Measurements from ENCODE around the gene GTF3C4. TPM values are rescaled to one million over a fixed set of nuclear protein-coding genes. Genes with fewer than 3 reads are reported as not detected.
A peak's percentile ranks its signal among the peaks of the same experiment; 100 is the strongest.

The GTF3C4 gene
- total RNA-seq, 2 experiments from 2014 or later, result 11.4 to 11.7 TPM

- ATAC-seq (ENCODE audit: low read depth) (no peak), DNase-seq (no peak)
- Mint-ChIP-seq H3K27ac (no peak overlapping the region), H3K4me1 (no peaks in the 10 kb centered on the region), H3K36me3 (peaks cover 6% of the 10 kb centered on the region), H3K9me3 (no peaks in the 10 kb centered on the region), H3K4me3 (no peak overlapping the region), H3K27me3 (no peaks in the 10 kb centered on the region)
- POLR2A ChIA-PET, result no interaction called here
These were observed 7.9 kb upstream of the GTF3C4 start for GRCh38 chr9:132662152-132662945.

DNA sequence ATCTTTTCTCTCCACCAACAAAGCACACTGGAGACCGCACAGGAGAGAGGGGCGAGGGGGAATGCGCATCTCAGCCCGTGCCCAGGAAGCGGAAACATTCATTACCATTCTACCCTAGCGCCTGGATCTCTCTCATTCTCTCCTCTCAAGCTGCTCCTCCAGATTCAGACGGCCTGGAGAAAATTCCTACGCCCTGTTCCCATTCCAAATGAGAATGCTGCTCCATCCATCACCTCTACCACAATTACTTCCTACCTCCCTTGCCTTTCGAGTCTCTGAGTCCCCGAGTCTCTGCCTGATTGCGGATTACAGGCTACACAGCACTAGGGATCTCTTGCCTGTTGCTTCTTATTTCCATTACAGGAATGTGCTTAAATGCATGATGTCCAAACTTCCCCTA lies 7.1 kb upstream of the GTF3C4 start:
- H3K4me1 Mint-ChIP-seq, result peaks cover 2% of the 10 kb centered on the region
- no peak for ATAC-seq (ENCODE audit: low read depth)

GRCh38 chr9:132663851-132664250 lies 6.4 kb upstream of the GTF3C4 start:
- Mint-ChIP-seq H3K27ac (no peak overlapping the region), H3K4me1 (peaks cover 4% of the 10 kb centered on the region), H3K27me3 (no peaks in the 10 kb centered on the region), H3K9me3 (no peaks in the 10 kb centered on the region), H3K36me3 (peaks cover 8% of the 10 kb centered on the region), H3K4me3 (no peak overlapping the region)
- DNase-seq (no peak), ATAC-seq (ENCODE audit: low read depth) (no peak)
- POLR2A ChIA-PET, result no interaction called here

More for the DNA sequence above, 7.1 kb upstream of the GTF3C4 start:
- H3K27ac Mint-ChIP-seq, result no peak overlapping the region
- POLR2A ChIA-PET, result no interaction called here
- H3K36me3 Mint-ChIP-seq, result peaks cover 8% of the 10 kb centered on the region
- H3K4me3 Mint-ChIP-seq, result no peak overlapping the region
- H3K27me3 Mint-ChIP-seq, result no peaks in the 10 kb centered on the region
- H3K9me3 Mint-ChIP-seq, result no peaks in the 10 kb centered on the region
- no peak for DNase-seq

DNA sequence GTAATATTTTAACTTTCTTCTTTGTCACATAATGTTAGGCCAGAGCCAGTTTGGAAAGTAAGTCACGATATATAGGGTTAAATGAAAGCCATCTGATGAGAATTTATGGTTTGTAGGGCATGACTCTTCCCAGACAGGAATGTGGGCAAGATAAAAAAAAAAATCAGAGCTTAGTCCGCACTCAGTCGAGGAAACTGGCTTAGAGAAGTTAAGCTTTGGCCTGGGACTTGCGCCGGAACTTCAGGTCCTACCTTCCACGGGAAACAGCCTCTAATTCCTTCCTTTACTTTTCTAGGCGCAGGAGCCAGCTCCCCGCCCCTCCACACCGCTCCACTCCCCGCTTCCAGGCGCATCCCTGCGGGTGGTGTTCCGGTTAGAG lies 956 bp upstream of the GTF3C4 start:
- ATAC-seq (ENCODE audit: low read depth), result no peak
- no peaks in the 10 kb centered on the region for H3K27me3 Mint-ChIP-seq

DNA sequence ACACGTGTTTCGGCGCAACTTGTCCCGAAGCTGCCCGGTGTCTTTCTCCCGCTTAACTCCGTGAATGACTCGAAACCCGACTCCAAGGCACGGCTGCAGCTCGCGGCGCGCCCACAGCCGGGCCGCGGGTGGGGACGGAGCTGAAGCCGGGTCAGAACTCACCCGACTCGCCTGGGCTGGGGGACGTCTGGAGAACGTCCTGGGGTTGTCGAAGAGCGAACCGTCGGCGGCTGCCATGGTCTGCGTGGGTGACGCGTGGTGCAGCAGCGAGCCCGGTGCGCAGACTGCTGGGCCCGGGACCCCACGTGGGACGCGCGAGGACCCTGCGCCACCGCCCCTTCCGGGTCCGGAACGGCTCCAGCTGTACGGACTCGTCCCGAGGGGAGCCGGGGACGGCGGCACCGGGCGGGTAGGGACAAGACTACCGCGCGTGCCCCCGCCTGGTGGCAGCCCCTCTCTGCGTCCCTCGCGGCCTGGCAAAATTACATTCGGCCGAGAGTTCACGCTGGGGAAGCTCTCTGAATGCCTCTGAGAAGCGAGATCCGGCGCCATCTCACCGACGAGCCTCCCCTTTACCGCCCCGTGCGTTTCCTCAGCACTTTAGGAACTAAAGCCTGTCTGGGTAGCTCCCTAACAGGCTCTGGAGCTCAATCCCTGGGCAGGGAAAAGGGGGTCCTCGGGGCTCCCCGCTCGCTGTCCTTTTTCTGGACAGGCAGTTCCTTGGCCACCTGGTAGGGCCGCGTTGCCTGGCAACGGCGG lies 387 bp upstream of the GTF3C4 start, which contains the start of gene DDX31:
DDX31 (minus strand) TSS at position 286 of the 759 bp plus-strand sequence; CDS start at position 237, 49 bp downstream.
- Mint-ChIP-seq H3K27me3 (no peaks in the 10 kb centered on the region), H3K4me1 (peaks cover 29% of the 10 kb centered on the region), H3K27ac (peak within 1 kb of the TSS; percentile 88), H3K4me3 (peak within 1 kb of the TSS; percentile 92), H3K9me3 (no peaks in the 10 kb centered on the region), H3K36me3 (peaks cover 8% of the 10 kb centered on the region)
- ATAC-seq (ENCODE audit: low read depth) (peak; percentile 90), DNase-seq (peak; percentile 89)
- POLR2A ChIA-PET, result interaction anchor here (0.7 to 3.4 kb wide), 7 partner anchors 10 to 590 kb away, joined by 3 to 35 read pairs (median 3); partner anchors contain the start of gene MED27

More for the DNA sequence above, 956 bp upstream of the GTF3C4 start:
- POLR2A ChIA-PET, result interaction anchor here (0.6 to 3.4 kb wide), 5 partner anchors 11 to 590 kb away, joined by 3 to 35 read pairs (median 3); partner anchors contain the start of gene MED27
- Mint-ChIP-seq H3K27ac (peak overlapping the region; percentile 84), H3K4me1 (peaks cover 28% of the 10 kb centered on the region), H3K36me3 (peaks cover 8% of the 10 kb centered on the region), H3K4me3 (peak overlapping the region; percentile 92), H3K9me3 (no peaks in the 10 kb centered on the region)
- no peak for DNase-seq

DNA sequence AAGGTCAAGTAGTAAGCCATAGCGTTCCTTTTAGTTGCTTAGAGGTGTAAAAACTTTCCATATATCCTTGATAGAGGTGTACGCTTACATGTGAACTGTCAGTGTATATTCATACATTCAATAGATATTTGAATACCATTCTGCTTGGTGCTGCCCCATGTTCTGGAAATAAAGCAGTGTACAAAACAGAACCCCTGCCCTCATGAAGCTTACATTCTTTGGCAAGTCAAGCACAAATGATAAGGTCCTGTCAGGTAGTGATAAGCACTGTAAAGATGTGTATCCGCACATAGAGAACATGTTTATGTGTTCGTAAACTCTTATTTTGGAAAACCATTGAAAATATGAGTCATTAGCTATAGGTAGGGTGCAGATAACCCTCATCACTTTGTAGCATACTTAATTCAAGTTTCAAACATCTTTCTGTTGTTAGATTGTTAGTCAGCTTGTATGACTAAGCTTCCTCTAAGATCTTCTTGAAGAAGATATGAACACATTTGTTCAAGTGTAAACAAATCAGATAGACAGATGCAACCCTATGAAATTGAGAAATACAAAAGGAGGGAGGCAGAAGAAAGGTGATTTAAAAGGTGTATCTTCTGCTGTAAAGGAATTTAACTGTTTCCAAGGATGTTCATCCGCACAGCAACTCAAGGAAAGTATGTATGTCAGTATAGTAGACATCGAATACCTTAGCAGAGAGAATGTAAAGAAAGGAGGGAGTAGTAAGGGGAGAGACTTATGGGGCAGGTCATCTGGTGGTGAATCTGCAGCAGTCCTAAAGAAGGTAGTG lies 1.6 kb downstream of the GTF3C4 start:
- Mint-ChIP-seq H3K4me3 (peak overlapping the region; percentile 92), H3K27me3 (no peaks in the 10 kb centered on the region), H3K4me1 (peaks cover 33% of the 10 kb centered on the region), H3K9me3 (no peaks in the 10 kb centered on the region), H3K36me3 (peaks cover 8% of the 10 kb centered on the region), H3K27ac (peak overlapping the region; percentile 88)
- POLR2A ChIA-PET, result interaction anchor here (1.1 to 3.4 kb wide), 2 partner anchors 8 to 98 kb away, joined by 3 to 35 read pairs; no protein-coding TSS in a partner anchor
- DNase-seq (no peak), ATAC-seq (ENCODE audit: low read depth) (no peak)

- no peak for DNase-seq
- Mint-ChIP-seq H3K4me1 (peaks cover 33% of the 10 kb centered on the region), H3K36me3 (peaks cover 9% of the 10 kb centered on the region), H3K27me3 (no peaks in the 10 kb centered on the region), H3K9me3 (no peaks in the 10 kb centered on the region), H3K4me3 (peak overlapping the region; percentile 92), H3K27ac (no peak overlapping the region)
- no peak for ATAC-seq (ENCODE audit: low read depth)
- POLR2A ChIA-PET, result interaction anchor here (1.1 kb wide), 1 partner anchor 8 kb away, joined by 3 read pairs; no protein-coding TSS in a partner anchor
These were observed 2.1 kb downstream of the GTF3C4 start for GRCh38 chr9:132672413-132672690.

GRCh38 chr9:132673355-132673754 lies 3.1 kb downstream of the GTF3C4 start:
- Mint-ChIP-seq H3K9me3 (no peaks in the 10 kb centered on the region), H3K4me3 (no peak overlapping the region), H3K36me3 (peaks cover 13% of the 10 kb centered on the region), H3K27me3 (no peaks in the 10 kb centered on the region), H3K4me1 (peaks cover 31% of the 10 kb centered on the region), H3K27ac (no peak overlapping the region)
- POLR2A ChIA-PET, result no interaction called here
- no peak for ATAC-seq (ENCODE audit: low read depth)
- no peak for DNase-seq

GRCh38 chr9:132674485-132674884 lies 4.2 kb downstream of the GTF3C4 start:
- POLR2A ChIA-PET, result no interaction called here
- H3K4me3 Mint-ChIP-seq, result no peak overlapping the region
- no peak overlapping the region for H3K27ac Mint-ChIP-seq
- H3K9me3 Mint-ChIP-seq, result no peaks in the 10 kb centered on the region
- H3K4me1 Mint-ChIP-seq, result peaks cover 31% of the 10 kb centered on the region
- H3K27me3 Mint-ChIP-seq, result no peaks in the 10 kb centered on the region
- no peak for ATAC-seq (ENCODE audit: low read depth)
- DNase-seq, result no peak
- peaks cover 23% of the 10 kb centered on the region for H3K36me3 Mint-ChIP-seq

DNA sequence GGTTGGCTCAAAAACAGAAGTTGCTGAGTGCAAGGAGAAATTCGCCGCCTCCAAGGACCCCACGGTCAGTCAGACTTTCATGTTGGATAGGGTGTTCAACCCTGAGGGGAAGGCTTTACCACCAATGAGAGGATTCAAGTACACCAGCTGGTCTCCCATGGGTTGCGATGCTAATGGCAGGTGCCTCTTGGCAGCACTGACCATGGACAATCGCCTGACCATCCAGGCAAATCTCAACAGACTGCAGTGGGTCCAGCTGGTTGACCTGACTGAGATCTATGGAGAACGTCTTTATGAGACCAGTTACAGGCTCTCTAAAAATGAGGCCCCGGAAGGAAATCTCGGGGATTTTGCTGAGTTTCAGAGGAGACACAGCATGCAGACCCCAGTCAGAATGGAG lies 7.7 kb downstream of the GTF3C4 start:
- POLR2A ChIA-PET, result no interaction called here
- peaks cover 25% of the 10 kb centered on the region for H3K4me1 Mint-ChIP-seq
- H3K36me3 Mint-ChIP-seq, result peaks cover 27% of the 10 kb centered on the region
- DNase-seq (no peak), ATAC-seq (ENCODE audit: low read depth) (no peak)
- no peaks in the 10 kb centered on the region for H3K27me3 Mint-ChIP-seq
- no peaks in the 10 kb centered on the region for H3K9me3 Mint-ChIP-seq
- H3K4me3 Mint-ChIP-seq, result no peak overlapping the region
- H3K27ac Mint-ChIP-seq, result no peak overlapping the region

GRCh38 chr9:132679946-132680625 lies 9.8 kb downstream of the GTF3C4 start:
- Mint-ChIP-seq H3K4me3 (peak overlapping the region; percentile 47), H3K9me3 (no peaks in the 10 kb centered on the region), H3K27ac (peak overlapping the region; percentile 74), H3K27me3 (no peaks in the 10 kb centered on the region), H3K36me3 (peaks cover 35% of the 10 kb centered on the region), H3K4me1 (peaks cover 19% of the 10 kb centered on the region)
- ATAC-seq (ENCODE audit: low read depth), result peak; percentile 67
- DNase-seq, result no peak
- POLR2A ChIA-PET, result interaction anchor here (0.9 to 2.8 kb wide), 2 partner anchors 8 to 10 kb away, joined by 3 to 10 read pairs; partner anchors contain the start of genes DDX31 and GTF3C4

- no peak for DNase-seq
- Mint-ChIP-seq H3K36me3 (peaks cover 43% of the 10 kb centered on the region), H3K27me3 (no peaks in the 10 kb centered on the region), H3K9me3 (no peaks in the 10 kb centered on the region), H3K27ac (no peak overlapping the region), H3K4me1 (peaks cover 15% of the 10 kb centered on the region), H3K4me3 (no peak overlapping the region)
- no peak for ATAC-seq (ENCODE audit: low read depth)
- POLR2A ChIA-PET, result no interaction called here
These were observed 11.3 kb downstream of the GTF3C4 start for GRCh38 chr9:132681561-132681960.

DNA sequence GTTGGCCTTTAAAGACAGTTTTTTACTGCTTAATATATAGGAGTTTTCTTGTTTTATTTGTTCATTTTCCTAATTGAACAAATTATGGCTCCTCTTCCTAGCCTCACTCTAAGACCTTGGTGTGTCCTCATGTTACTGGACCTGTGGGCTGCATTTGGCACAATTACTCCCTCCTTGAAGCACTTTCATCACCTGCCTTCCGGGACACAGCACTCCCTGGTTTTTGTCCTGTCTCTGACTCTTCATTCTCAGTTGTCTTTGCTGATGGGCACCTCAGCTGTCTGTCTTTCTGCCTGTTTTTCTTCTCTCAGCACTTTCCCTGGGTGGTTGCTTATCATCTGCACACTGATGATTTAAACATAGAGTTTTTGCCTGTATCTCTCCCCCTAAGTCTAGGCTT lies 13.6 kb downstream of the GTF3C4 start:
- Mint-ChIP-seq H3K4me1 (peaks cover 15% of the 10 kb centered on the region), H3K27ac (no peak overlapping the region)

More for the DNA sequence above, 13.6 kb downstream of the GTF3C4 start:
- Mint-ChIP-seq H3K36me3 (peaks cover 39% of the 10 kb centered on the region), H3K4me3 (no peak overlapping the region), H3K27me3 (no peaks in the 10 kb centered on the region), H3K9me3 (no peaks in the 10 kb centered on the region)
- ATAC-seq (ENCODE audit: low read depth), result no peak
- no peak for DNase-seq
- POLR2A ChIA-PET, result no interaction called here
